Smooth muscle cell (in vitro differentiated cells): ENCODE data around the gene FAM89B. TPM values are rescaled to one million over a fixed set of nuclear protein-coding genes. Genes with fewer than 3 reads are reported as not detected.

Experiments used
- DNase-seq: peaks from one replicate; lab custom pipeline; 2025; ENCODE audit not compliant: unreplicated experiment; lab: John Stamatoyannopoulos, UW
- H2AFZ ChIP-seq: fragments of 200-600 bp; sonication (generic); 2 replicates; pipeline ENCODE4 v1.6.0; 2016; ENCODE audit warnings: antibody characterized with exemption, low read depth, mild to moderate bottlenecking
- H3F3A ChIP-seq: fragments of 200-600 bp; sonication (generic); 2 replicates; pipeline ENCODE4 v1.6.0; 2017; ENCODE audit warnings: antibody characterized with exemption, low read depth
- H3K27ac ChIP-seq: fragments of 200-600 bp; sonication (generic); 2 replicates; pipeline ENCODE4 v1.5.1; 2016; ENCODE audit warnings: low read depth, mild to moderate bottlenecking
- H3K27me3 ChIP-seq: fragments of 200-600 bp; sonication (generic); 2 replicates; pipeline ENCODE4 v1.6.1; 2016; ENCODE audit warnings: low read depth, mild to moderate bottlenecking
- H3K36me3 ChIP-seq: fragments of 200-600 bp; sonication (generic); 2 replicates; pipeline ENCODE4 v1.5.1; 2016; ENCODE audit warnings: low read depth
- H3K4me1 ChIP-seq: fragments of 200-600 bp; sonication (generic); 2 replicates; pipeline ENCODE4 v1.5.1; 2016; ENCODE audit warnings: low read depth
- H3K4me2 ChIP-seq: fragments of 200-600 bp; sonication (generic); 2 replicates; pipeline ENCODE4 v1.6.0; 2016; ENCODE audit warnings: mild to moderate bottlenecking
- H3K4me3 ChIP-seq: fragments of 200-600 bp; sonication (generic); 2 replicates; pipeline ENCODE4 v1.5.1; 2016; ENCODE audit warnings: mild to moderate bottlenecking
- H3K79me2 ChIP-seq: fragments of 200-600 bp; sonication (generic); 2 replicates; pipeline ENCODE4 v1.6.0; 2016; ENCODE audit warnings: low read depth, mild to moderate bottlenecking
- H3K9ac ChIP-seq: fragments of 200-600 bp; sonication (generic); 2 replicates; pipeline ENCODE4 v1.6.0; 2016; ENCODE audit warnings: low read depth
- H3K9me3 ChIP-seq: fragments of 200-600 bp; sonication (generic); replicated peaks from 2 replicates; pipeline ENCODE4 v1.5.1; 2016; ENCODE audit warnings: low read depth
- H4K20me1 ChIP-seq: fragments of 200-600 bp; sonication (generic); 2 replicates; pipeline ENCODE4 v1.6.0; 2016; ENCODE audit warnings: low read depth
- WGBS: methylation state at CpG from one replicate; pipeline ENCODE4 v1.1.7; 2016; ENCODE audit warnings: low lambda C conversion rate; 5-methylcytosine and 5-hydroxymethylcytosine counted together
- polyA plus RNA-seq: library from polyadenylated mRNA; unstranded; fragments of >200 nt; fragmentation: Nextera tagmentation; extraction: Ambion mirVana; gene quantifications from 2 replicates; pipeline ENCODE4 v1.2.1, GENCODE V29; 2016
- total RNA-seq: library from RNA; depleted of rRNA; stranded (reverse); fragments of >200 nt; gene quantifications from 2 replicates; pipeline ENCODE4 v1.2.3, GENCODE V29; 2014
- TF ChIP-seq, protein P1 (sequence below): fragments of 200-600 bp; sonication (generic); IDR thresholded peaks from 2 replicates; pipeline ENCODE4 v1.5.1; 2017; ENCODE audit warnings: borderline replicate concordance, mild to moderate bottlenecking, antibody characterized with exemption; ENCODE audit not compliant: insufficient read depth, poor library complexity, severe bottlenecking

Gene FAM89B
- total and polyA plus RNA-seq, 2 experiments from 2014 or later, result 63.9 to 174 TPM

DNA sequence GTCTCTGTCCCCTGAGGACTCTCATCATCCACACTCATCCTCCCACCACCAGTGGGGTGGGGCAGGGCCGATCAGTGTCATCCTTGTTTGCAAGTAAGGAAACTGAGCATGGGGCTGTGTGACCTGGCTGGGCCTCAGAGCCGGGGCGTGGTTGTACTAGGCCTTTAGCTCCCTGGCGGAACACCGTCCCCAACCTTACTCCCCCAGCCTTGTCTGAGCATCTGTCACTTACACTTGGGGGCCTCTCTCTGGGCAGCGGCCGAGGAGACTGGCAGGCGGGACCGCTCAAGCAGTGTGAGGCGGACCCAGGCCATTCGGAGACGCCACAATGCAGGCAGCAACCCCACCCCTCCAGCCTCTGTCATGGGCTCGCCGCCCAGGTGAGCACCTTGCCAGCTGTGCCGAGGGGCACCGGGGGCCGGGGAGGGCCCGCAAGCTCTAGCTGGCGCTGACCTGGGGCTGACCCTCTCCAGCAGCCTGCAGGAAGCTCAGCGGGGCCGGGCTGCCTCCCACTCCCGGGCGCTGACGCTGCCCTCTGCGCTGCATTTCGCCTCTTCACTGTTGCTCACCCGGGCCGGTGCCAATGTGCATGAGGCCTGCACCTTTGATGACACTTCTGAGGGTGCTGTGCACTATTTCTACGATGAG lies 47.1 kb downstream of the FAM89B start:
- H3K36me3 ChIP-seq, result no peaks in the 10 kb centered on the region
- H3K27me3 ChIP-seq, result no peaks in the 10 kb centered on the region
- no peak overlapping the region for H2AFZ ChIP-seq
- no peak for DNase-seq
- peaks cover 24% of the 10 kb centered on the region for H3K79me2 ChIP-seq
- no peak overlapping the region for H3K27ac ChIP-seq
- TF ChIP-seq, protein P1, sequence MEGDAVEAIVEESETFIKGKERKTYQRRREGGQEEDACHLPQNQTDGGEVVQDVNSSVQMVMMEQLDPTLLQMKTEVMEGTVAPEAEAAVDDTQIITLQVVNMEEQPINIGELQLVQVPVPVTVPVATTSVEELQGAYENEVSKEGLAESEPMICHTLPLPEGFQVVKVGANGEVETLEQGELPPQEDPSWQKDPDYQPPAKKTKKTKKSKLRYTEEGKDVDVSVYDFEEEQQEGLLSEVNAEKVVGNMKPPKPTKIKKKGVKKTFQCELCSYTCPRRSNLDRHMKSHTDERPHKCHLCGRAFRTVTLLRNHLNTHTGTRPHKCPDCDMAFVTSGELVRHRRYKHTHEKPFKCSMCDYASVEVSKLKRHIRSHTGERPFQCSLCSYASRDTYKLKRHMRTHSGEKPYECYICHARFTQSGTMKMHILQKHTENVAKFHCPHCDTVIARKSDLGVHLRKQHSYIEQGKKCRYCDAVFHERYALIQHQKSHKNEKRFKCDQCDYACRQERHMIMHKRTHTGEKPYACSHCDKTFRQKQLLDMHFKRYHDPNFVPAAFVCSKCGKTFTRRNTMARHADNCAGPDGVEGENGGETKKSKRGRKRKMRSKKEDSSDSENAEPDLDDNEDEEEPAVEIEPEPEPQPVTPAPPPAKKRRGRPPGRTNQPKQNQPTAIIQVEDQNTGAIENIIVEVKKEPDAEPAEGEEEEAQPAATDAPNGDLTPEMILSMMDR, result no peak
- no peaks in the 10 kb centered on the region for H3F3A ChIP-seq
- no peak overlapping the region for H3K9ac ChIP-seq
- H3K4me3 ChIP-seq, result no peak overlapping the region
- no peaks in the 10 kb centered on the region for H3K4me1 ChIP-seq
- 95% methylated on average over 29 of the region's 29 CpGs for WGBS
- H3K9me3 ChIP-seq, result no peaks in the 10 kb centered on the region
- peaks cover 8% of the 10 kb centered on the region for H4K20me1 ChIP-seq
- H3K4me2 ChIP-seq, result no peak overlapping the region

DNA sequence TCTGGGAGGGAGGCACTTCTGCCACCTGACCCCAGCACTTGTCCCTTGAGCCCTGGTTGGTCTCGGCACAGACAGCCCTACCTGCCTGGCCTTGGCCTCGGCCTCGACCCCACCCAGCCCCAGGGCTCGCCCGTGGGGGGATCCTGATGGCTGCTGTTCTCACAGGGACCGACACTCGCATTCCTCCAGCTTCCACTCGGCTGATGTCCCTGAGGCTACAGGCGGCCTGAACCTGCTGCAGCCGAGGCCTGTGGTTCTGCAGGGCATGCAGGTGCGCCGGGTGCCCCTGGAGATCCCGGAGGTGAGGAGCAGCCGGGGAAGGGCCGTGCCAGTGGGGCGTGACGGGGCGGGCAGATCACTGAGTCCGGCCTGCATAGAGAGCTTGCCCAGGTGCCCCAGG lies 48.3 kb downstream of the FAM89B start:
- no peaks in the 10 kb centered on the region for H3F3A ChIP-seq
- no peak for DNase-seq
- no peaks in the 10 kb centered on the region for H3K27me3 ChIP-seq
- peaks cover 24% of the 10 kb centered on the region for H3K79me2 ChIP-seq
- H3K9me3 ChIP-seq, result no peaks in the 10 kb centered on the region
- peaks cover 8% of the 10 kb centered on the region for H4K20me1 ChIP-seq
- H3K4me3 ChIP-seq, result no peak overlapping the region
- no peaks in the 10 kb centered on the region for H3K4me1 ChIP-seq
- H3K4me2 ChIP-seq, result no peak overlapping the region
- no peak overlapping the region for H3K27ac ChIP-seq
- 98% methylated on average over 10 of the region's 19 CpGs for WGBS
- no peaks in the 10 kb centered on the region for H3K36me3 ChIP-seq
- TF ChIP-seq, protein P1, result no peak
- no peak overlapping the region for H2AFZ ChIP-seq
- H3K9ac ChIP-seq, result no peak overlapping the region

- Histone ChIP-seq H3K4me1 (no peaks in the 10 kb centered on the region), H3K27ac (no peak overlapping the region), H3F3A (no peaks in the 10 kb centered on the region), H3K4me2 (no peak overlapping the region), H3K79me2 (peaks cover 17% of the 10 kb centered on the region), H3K9ac (no peak overlapping the region), H4K20me1 (peaks cover 5% of the 10 kb centered on the region), H3K9me3 (no peaks in the 10 kb centered on the region), H3K36me3 (no peaks in the 10 kb centered on the region), H3K27me3 (no peaks in the 10 kb centered on the region), H2AFZ (no peak overlapping the region), H3K4me3 (no peak overlapping the region)
- TF ChIP-seq, protein P1, result no peak
- over 99% methylated on average over 14 of the region's 14 CpGs for WGBS
- DNase-seq, result no peak
Observed at GRCh38 chr11:65621460-65621859, 49.1 kb downstream of the FAM89B start.

GRCh38 chr11:65622011-65622410 lies 49.7 kb downstream of the FAM89B start:
- no peak for DNase-seq
- whole genome bisulfite sequencing, result 93% methylated on average over 9 of the region's 16 CpGs
- TF ChIP-seq, protein P1, result no peak
- Histone ChIP-seq H3K4me2 (no peak overlapping the region), H3K9me3 (no peaks in the 10 kb centered on the region), H3K79me2 (peaks cover 12% of the 10 kb centered on the region), H3K4me3 (no peak overlapping the region), H4K20me1 (no peaks in the 10 kb centered on the region), H3K4me1 (no peaks in the 10 kb centered on the region), H2AFZ (no peak overlapping the region), H3K9ac (no peak overlapping the region), H3K27ac (no peak overlapping the region), H3K36me3 (no peaks in the 10 kb centered on the region), H3K27me3 (no peaks in the 10 kb centered on the region), H3F3A (no peaks in the 10 kb centered on the region)
